SK-N-SH treated with all-trans-retinoic acid at 6 μM for 48 hours (cell line): ENCODE measurements around the gene ARHGEF16.

ENCODE experiments used
- ATAC-seq: fragments of 200-7000 bp; cut with Tn5 transposase; 3 replicates; pipeline ENCODE4 v1.9.1; 2020; ENCODE audit warnings: mild to moderate bottlenecking, moderate library complexity
- ARNTL ChIP-seq: fragments of 450-650 bp; formaldehyde crosslinking; IDR thresholded peaks from 2 replicates; pipeline ENCODE4 v1.5.0; 2020; ENCODE audit warnings: low read depth, mild to moderate bottlenecking, moderate library complexity, borderline replicate concordance
- BACH2 ChIP-seq: fragments of 250-450 bp; sonication (Bioruptor Pico); IDR thresholded peaks from 2 replicates; pipeline ENCODE4 v1.9.0; 2021; ENCODE audit warnings: mild to moderate bottlenecking, borderline replicate concordance
- CREB5 ChIP-seq: fragments of 250-450 bp; sonication (Bioruptor Pico); IDR thresholded peaks from 2 replicates; pipeline ENCODE4 v1.5.1; 2020; ENCODE audit warnings: low read depth, mild to moderate bottlenecking, moderate library complexity
- CSDC2 ChIP-seq: fragments of 250-450 bp; sonication (Bioruptor Pico); IDR thresholded peaks from 2 replicates; pipeline ENCODE4 v1.5.0; 2020; ENCODE audit warnings: mild to moderate bottlenecking, moderate library complexity
- CSRNP3 ChIP-seq: fragments of 250-450 bp; sonication (Bioruptor Pico); IDR thresholded peaks from 2 replicates; pipeline ENCODE4 v1.5.1; 2021; ENCODE audit warnings: mild to moderate bottlenecking, moderate library complexity
- ISL1 ChIP-seq: fragments of 250-450 bp; sonication (Bioruptor Pico); IDR thresholded peaks from 2 replicates; pipeline ENCODE4 v2.1.2; 2022; ENCODE audit warnings: mild to moderate bottlenecking, moderate library complexity
- OSR1 ChIP-seq: fragments of 250-450 bp; sonication (Bioruptor Pico); IDR thresholded peaks from 2 replicates; pipeline ENCODE4 v1.8.0; 2022; ENCODE audit warnings: moderate library complexity, mild to moderate bottlenecking, inconsistent platforms
- PATZ1 ChIP-seq: fragments of 250-450 bp; sonication (Bioruptor Pico); IDR thresholded peaks from 2 replicates; pipeline ENCODE4 v1.8.0; 2020; ENCODE audit warnings: mild to moderate bottlenecking, moderate library complexity, borderline replicate concordance
- POU6F1 ChIP-seq: fragments of 250-450 bp; sonication (Bioruptor Pico); IDR thresholded peaks from 2 replicates; pipeline ENCODE4 v1.8.0; 2021; ENCODE audit warnings: low read depth, mild to moderate bottlenecking, moderate library complexity, borderline replicate concordance
- PPARA ChIP-seq: fragments of 250-450 bp; sonication (Bioruptor Pico); IDR thresholded peaks from 2 replicates; pipeline ENCODE4 v1.5.0; 2020; ENCODE audit warnings: mild to moderate bottlenecking, borderline replicate concordance
- RARB ChIP-seq: fragments of 250-450 bp; sonication (Bioruptor Pico); IDR thresholded peaks from 2 replicates; pipeline ENCODE4 v1.8.0; 2021; ENCODE audit warnings: mild to moderate bottlenecking, moderate library complexity
- TCF4 ChIP-seq: fragments of 250-450 bp; sonication (Bioruptor Pico); IDR thresholded peaks from 2 replicates; pipeline ENCODE4 v1.8.0; 2021; ENCODE audit warnings: mild to moderate bottlenecking, moderate library complexity, borderline replicate concordance
- TOX ChIP-seq: fragments of 250-450 bp; sonication (Bioruptor Pico); IDR thresholded peaks from 2 replicates; pipeline ENCODE4 v1.8.0; 2021; ENCODE audit warnings: mild to moderate bottlenecking, moderate library complexity, borderline replicate concordance
- TSHZ2 ChIP-seq: fragments of 250-450 bp; sonication (Bioruptor Pico); IDR thresholded peaks from 2 replicates; pipeline ENCODE4 v1.5.0; 2020; ENCODE audit warnings: mild to moderate bottlenecking, moderate library complexity
- ZC3H10 ChIP-seq: fragments of 250-450 bp; sonication (Bioruptor Pico); IDR thresholded peaks from 2 replicates; pipeline ENCODE4 v1.5.1; 2021; ENCODE audit warnings: mild to moderate bottlenecking, moderate library complexity
- ZFP3 ChIP-seq: fragments of 250-450 bp; sonication (Bioruptor Pico); IDR thresholded peaks from 2 replicates; pipeline ENCODE4 v1.5.0; 2020; ENCODE audit warnings: mild to moderate bottlenecking, moderate library complexity
- ZFP30 ChIP-seq: fragments of 450-650 bp; formaldehyde crosslinking; IDR thresholded peaks from 2 replicates; pipeline ENCODE4 v1.5.0; 2022; ENCODE audit warnings: mild to moderate bottlenecking, moderate library complexity
- ZNF565 ChIP-seq: fragments of 450-650 bp; formaldehyde crosslinking; conservative IDR thresholded peaks from 2 replicates; pipeline ENCODE4 v1.5.0; 2020; ENCODE audit warnings: low read depth, mild to moderate bottlenecking, moderate library complexity
- ZNF70 ChIP-seq: fragments of 450-650 bp; formaldehyde crosslinking; IDR thresholded peaks from 2 replicates; pipeline ENCODE4 v1.5.0; 2020; ENCODE audit warnings: mild to moderate bottlenecking, moderate library complexity
- ZNF8 ChIP-seq: fragments of 450-650 bp; formaldehyde crosslinking; IDR thresholded peaks from 2 replicates; pipeline ENCODE4 v1.5.0; 2020; ENCODE audit warnings: mild to moderate bottlenecking, moderate library complexity

ARHGEF16 gene

GRCh38 chr1:3473381-3473844 is 18.9 kb downstream of the ARHGEF16 start:
- ATAC-seq, result no peak; the same call in 2 of the 3 replicates
- TF ChIP-seq CSDC2 (CRISPR knock-in tag) (no peak), ZFP3 (CRISPR knock-in tag) (no peak), CREB5 (no peak), CSRNP3 (CRISPR knock-in tag) (no peak), POU6F1 (CRISPR knock-in tag) (no peak), RARB (CRISPR knock-in tag) (no peak), OSR1 (no peak), PATZ1 (CRISPR knock-in tag) (no peak), ISL1 (CRISPR knock-in tag) (no peak), TCF4 (no peak), TOX (CRISPR knock-in tag) (no peak), ARNTL (CRISPR knock-in tag) (no peak), ZNF70 (CRISPR knock-in tag) (no peak), ZNF565 (CRISPR knock-in tag) (no peak), ZFP30 (CRISPR knock-in tag) (no peak), PPARA (CRISPR knock-in tag) (no peak), BACH2 (no peak), TSHZ2 (CRISPR knock-in tag) (no peak), ZC3H10 (no peak)

- ATAC-seq, result no peak
- TF ChIP-seq OSR1 (no peak), RARB (CRISPR knock-in tag) (no peak), ZNF8 (CRISPR knock-in tag) (no peak)
- TF ChIP-seq, all 23 proteins: peak for 0
Observed at GRCh38 chr1:3474016-3474415, 19.6 kb downstream of the ARHGEF16 start.

- no peak for TF ChIP-seq TOX (CRISPR knock-in tag)
- no peak for ATAC-seq
Observed at GRCh38 chr1:3474421-3474820, 20.0 kb downstream of the ARHGEF16 start.
